Ascending aorta (tissue), 2 donors: Measurements from ENCODE around the gene AGR3. TPM values are rescaled to one million over a fixed set of nuclear protein-coding genes. Genes with fewer than 3 reads are reported as not detected.

ENCODE experiments used
- DNase-seq, 2 donors: peaks; one replicate each; pipeline ENCODE4 v3.0.0-alpha.2; 2019; ENCODE audit warnings: low spot score in 2 of 2
- H3K27ac ChIP-seq, 2 donors: fragments of 200-600 bp; sonication (generic); one replicate each; pipeline ENCODE4 v1.5.1; 2016 to 2017; ENCODE audit warnings: mild to moderate bottlenecking in 1 of 2
- H3K27me3 ChIP-seq: fragments of 200-600 bp; sonication (generic); one replicate; pipeline ENCODE4 v1.5.1; 2017
- H3K36me3 ChIP-seq, 2 donors: fragments of 200-600 bp; sonication (generic); one replicate each; pipeline ENCODE4 v1.5.1; 2016
- H3K4me1 ChIP-seq, 2 donors: fragments of 200-600 bp; sonication (generic); one replicate each; pipeline ENCODE4 v1.5.1; 2016 to 2017; ENCODE audit warnings: mild to moderate bottlenecking in 1 of 2
- H3K4me3 ChIP-seq, 2 donors: fragments of 200-600 bp; sonication (generic); one replicate each; pipeline ENCODE4 v1.5.1; 2016 to 2017; ENCODE audit warnings: mild to moderate bottlenecking in 1 of 2
- H3K9me3 ChIP-seq, 2 donors: fragments of 200-600 bp; sonication (generic); one replicate each; pipeline ENCODE4 v1.5.1; 2016
- intact Hi-C: fragments of 100-400 bp; cut with DNase I; formaldehyde crosslinking; loops from one replicate; pipeline ENCODE4 v1.15.1; 2023
- total RNA-seq: library from RNA; depleted of rRNA; stranded (reverse); fragments of >200 nt; gene quantifications from one replicate; pipeline ENCODE4 v1.1.0, GENCODE V29; 2016
- TF ChIP-seq, protein P1 (sequence below), 3 experiments: fragments of 200-600 bp in 2 of 3; fragments of 450-650 bp in 1 of 3; sonication (generic) in 2 of 3; IDR thresholded peaks; one replicate each; pipeline ENCODE4 v1.5.1; 2016 to 2019; ENCODE audit warnings: antibody characterized with exemption in 3 of 3, mild to moderate bottlenecking in 1 of 3, moderate library complexity in 1 of 3

Gene AGR3
- total RNA-seq, 1 donor from 2014 or later, result not detected

DNA sequence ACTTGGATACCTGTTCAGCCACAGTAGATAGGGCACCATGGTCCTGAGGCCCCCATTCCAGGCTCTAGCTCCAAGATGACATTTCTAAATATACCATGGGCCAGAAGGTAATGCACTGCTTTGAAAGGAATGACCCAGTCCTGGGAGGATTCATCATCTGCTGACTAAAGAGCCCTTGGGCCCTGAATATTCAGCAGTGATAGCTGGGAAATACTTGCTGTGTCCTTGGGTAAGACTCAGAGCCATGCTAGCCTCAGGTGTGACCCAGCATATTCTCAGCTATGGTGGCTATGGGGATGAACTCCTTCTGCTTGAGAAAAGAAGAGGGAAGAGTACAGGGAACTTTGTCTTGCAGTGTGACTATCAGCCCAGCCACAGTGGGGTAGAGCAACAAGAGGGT is 55.7 kb downstream of the AGR3 start:
- Histone ChIP-seq H3K27me3 (no peaks in the 10 kb centered on the region), H3K9me3 (no peaks in the 10 kb centered on the region), H3K36me3 (no peaks in the 10 kb centered on the region), H3K4me1 (no peaks in the 10 kb centered on the region), H3K27ac (no peak overlapping the region), H3K4me3 (no peak overlapping the region)
- intact Hi-C loops, result no loop called here
- TF ChIP-seq, protein P1, sequence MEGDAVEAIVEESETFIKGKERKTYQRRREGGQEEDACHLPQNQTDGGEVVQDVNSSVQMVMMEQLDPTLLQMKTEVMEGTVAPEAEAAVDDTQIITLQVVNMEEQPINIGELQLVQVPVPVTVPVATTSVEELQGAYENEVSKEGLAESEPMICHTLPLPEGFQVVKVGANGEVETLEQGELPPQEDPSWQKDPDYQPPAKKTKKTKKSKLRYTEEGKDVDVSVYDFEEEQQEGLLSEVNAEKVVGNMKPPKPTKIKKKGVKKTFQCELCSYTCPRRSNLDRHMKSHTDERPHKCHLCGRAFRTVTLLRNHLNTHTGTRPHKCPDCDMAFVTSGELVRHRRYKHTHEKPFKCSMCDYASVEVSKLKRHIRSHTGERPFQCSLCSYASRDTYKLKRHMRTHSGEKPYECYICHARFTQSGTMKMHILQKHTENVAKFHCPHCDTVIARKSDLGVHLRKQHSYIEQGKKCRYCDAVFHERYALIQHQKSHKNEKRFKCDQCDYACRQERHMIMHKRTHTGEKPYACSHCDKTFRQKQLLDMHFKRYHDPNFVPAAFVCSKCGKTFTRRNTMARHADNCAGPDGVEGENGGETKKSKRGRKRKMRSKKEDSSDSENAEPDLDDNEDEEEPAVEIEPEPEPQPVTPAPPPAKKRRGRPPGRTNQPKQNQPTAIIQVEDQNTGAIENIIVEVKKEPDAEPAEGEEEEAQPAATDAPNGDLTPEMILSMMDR (IDR thresholded peaks at IDR 0.05), result no peak
- DNase-seq, result no peak

DNA sequence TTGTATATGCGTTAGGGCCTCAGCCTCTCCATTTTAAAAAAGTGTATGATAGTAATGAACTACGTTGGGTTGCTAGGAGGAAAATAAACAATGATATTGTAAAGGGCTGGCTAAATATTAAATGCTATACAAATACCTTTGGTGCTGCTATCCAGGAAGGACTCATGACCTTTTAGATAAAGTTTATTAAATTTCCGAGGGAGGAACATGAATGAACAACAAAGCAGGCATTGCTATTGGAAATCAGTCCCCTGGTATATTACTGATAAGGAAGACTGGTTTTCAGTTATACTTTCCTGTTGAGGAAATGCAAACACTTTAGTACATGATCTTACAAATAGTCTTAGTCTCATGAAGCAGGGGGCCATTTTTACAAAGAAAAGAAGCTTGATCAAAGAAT is 59.8 kb downstream of the AGR3 start:
- Histone ChIP-seq H3K27me3 (no peaks in the 10 kb centered on the region), H3K4me1 (no peaks in the 10 kb centered on the region), H3K27ac (no peak overlapping the region), H3K9me3 (no peaks in the 10 kb centered on the region), H3K36me3 (no peaks in the 10 kb centered on the region), H3K4me3 (no peak overlapping the region)
- no peak for DNase-seq
- TF ChIP-seq, protein P1 (IDR thresholded peaks at IDR 0.05), result no peak
- intact Hi-C loops, result no loop called here

DNA sequence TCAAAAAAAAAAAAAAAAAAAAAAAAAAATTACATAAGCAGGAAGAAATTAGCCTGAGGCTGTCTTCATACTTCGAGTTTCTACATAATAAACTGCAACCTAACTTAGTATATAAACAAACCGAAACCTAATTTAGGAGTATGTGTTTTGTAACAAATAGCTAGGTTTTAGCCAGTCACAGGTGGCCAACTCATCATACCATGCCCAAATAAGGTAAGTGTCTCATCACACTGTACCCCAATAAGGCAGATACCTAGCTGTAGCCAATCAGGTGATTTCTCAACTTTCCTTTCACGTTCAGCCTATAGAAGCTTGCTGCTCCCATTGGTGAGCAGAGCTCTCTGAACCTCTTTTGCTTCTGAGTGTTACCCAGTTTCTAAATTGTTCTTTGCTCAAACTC is 63.1 kb downstream of the AGR3 start:
- Histone ChIP-seq H3K9me3 (no peaks in the 10 kb centered on the region), H3K27ac (no peak overlapping the region), H3K27me3 (no peaks in the 10 kb centered on the region), H3K4me1 (peaks cover 0 to 2% of the 10 kb centered on the region in 2 donors), H3K4me3 (no peak overlapping the region), H3K36me3 (no peaks in the 10 kb centered on the region)
- DNase-seq, result no peak
- intact Hi-C loops, result no loop called here
- TF ChIP-seq, protein P1 (IDR thresholded peaks at IDR 0.05), result no peak

DNA sequence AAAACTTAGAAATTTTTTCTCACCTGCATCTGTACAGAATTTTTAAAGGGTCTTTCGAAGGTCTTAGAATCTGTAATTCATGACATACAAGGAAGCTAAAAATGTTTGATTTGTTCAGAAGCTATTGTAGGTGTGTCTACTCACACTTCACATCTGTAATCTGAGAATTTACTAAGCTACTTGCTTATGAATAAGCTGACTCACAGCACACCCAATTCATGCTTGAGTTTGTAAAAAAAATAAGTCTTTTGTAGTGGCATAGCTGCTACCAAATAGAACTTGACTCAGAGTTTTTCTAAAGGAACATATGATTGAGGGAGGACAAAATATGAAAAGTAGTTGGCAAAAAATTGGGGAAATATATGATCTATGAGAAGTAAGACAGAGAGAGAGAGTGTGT is 64.2 kb downstream of the AGR3 start:
- Histone ChIP-seq H3K27me3 (no peaks in the 10 kb centered on the region), H3K36me3 (no peaks in the 10 kb centered on the region), H3K9me3 (no peaks in the 10 kb centered on the region), H3K4me3 (no peak overlapping the region), H3K27ac (no peak overlapping the region), H3K4me1 (peaks cover 0 to 3% of the 10 kb centered on the region in 2 donors)
- intact Hi-C loops, result no loop called here
- DNase-seq, result no peak
- TF ChIP-seq, protein P1 (IDR thresholded peaks at IDR 0.05), result no peak

DNA sequence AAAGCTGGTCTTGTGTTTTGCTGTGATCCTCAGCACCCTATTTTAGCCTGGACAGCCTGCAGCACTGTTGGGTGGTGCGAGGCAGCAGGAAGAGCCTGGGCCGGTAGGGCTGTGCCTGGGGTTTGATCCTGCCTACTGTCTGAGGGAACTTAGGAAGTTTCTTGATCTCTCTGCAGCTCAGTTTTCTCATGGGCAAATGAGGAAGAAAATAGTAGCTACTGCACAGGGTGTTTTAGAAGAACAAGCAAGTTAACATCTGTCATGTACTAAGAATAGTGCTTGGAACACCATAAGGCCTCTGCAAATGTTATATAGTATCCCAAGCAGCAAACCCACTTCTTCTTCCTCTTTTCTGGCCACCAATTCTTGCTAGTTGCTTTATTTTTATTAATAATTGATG is 65.0 kb downstream of the AGR3 start:
- no peak overlapping the region for H3K4me3 ChIP-seq
- no peaks in the 10 kb centered on the region for H3K36me3 ChIP-seq
- TF ChIP-seq, protein P1 (IDR thresholded peaks at IDR 0.05), result no peak
- peaks cover 0 to 3% of the 10 kb centered on the region in 2 donors for H3K4me1 ChIP-seq
- no peaks in the 10 kb centered on the region for H3K9me3 ChIP-seq
- no peak overlapping the region for H3K27ac ChIP-seq
- intact Hi-C loops, result no loop called here
- no peak for DNase-seq
- H3K27me3 ChIP-seq, result no peaks in the 10 kb centered on the region

DNA sequence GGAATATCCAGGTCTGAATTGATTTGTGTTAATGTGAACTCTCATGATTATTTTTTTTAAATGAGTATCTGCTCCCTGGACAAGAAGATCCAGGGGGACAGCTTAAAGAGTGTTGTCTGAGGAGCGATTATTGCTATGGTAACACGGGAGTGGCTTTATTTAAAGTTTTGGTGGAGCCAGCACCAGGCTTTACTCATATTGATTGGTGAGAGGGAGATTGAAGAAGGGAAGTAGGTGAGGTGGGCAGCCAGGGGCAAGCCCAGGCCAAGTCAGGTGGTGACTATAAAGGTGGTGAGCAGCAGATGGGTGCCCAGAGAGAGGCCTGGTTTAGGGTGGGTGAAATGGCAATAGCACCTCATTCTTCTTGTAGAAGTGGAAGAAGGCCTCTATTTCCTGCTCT is 66.8 kb downstream of the AGR3 start:
- no peaks in the 10 kb centered on the region for H3K9me3 ChIP-seq
- no peaks in the 10 kb centered on the region for H3K36me3 ChIP-seq
- intact Hi-C loops, result no loop called here
- no peak for DNase-seq
- no peak overlapping the region for H3K4me3 ChIP-seq
- no peaks in the 10 kb centered on the region for H3K27me3 ChIP-seq
- TF ChIP-seq, protein P1 (IDR thresholded peaks at IDR 0.05), result no peak
- peaks cover 2 to 3% of the 10 kb centered on the region in 2 donors for H3K4me1 ChIP-seq
- no peak overlapping the region for H3K27ac ChIP-seq
